ENCODE data around the gene NUDT7. TPM values are rescaled to one million over a fixed set of nuclear protein-coding genes. Genes with fewer than 3 reads are reported as not detected.

The NUDT7 gene
- total RNA-seq, 1 donor from 2014 or later, result 41.2 TPM

GRCh38 chr16:77763994-77764393 lies 41.7 kb downstream of the NUDT7 start:
- DNase-seq, result no peak
- intact Hi-C loops (cut with micrococcal nuclease), result no loop called here
- ATAC-seq, result no peak

- DNase-seq, result no peak
- intact Hi-C loops (cut with micrococcal nuclease), result no loop called here
- ATAC-seq, result no peak
These were observed 44.9 kb downstream of the NUDT7 start for GRCh38 chr16:77767211-77767610.

GRCh38 chr16:77767826-77768225 lies 45.5 kb downstream of the NUDT7 start:
- DNase-seq, result no peak
- intact Hi-C loops (cut with micrococcal nuclease), result no loop called here
- ATAC-seq, result no peak

- intact Hi-C loops (cut with micrococcal nuclease), result no loop called here
- ATAC-seq (no peak), DNase-seq (no peak)
These were observed 53.9 kb downstream of the NUDT7 start for GRCh38 chr16:77775911-77776909.

GRCh38 chr16:77777745-77778144 lies 55.4 kb downstream of the NUDT7 start:
- DNase-seq (no peak), ATAC-seq (no peak)
- intact Hi-C loops (cut with micrococcal nuclease), result no loop called here

- no peak for DNase-seq
- intact Hi-C loops (cut with micrococcal nuclease), result no loop called here
- no peak for ATAC-seq
These were observed 58.1 kb downstream of the NUDT7 start for GRCh38 chr16:77780378-77780837.

- no peak for DNase-seq
- ATAC-seq, result no peak
- intact Hi-C loops (cut with micrococcal nuclease), result no loop called here
These were observed 58.8 kb downstream of the NUDT7 start for GRCh38 chr16:77781091-77781490.

GRCh38 chr16:77782694-77783093 lies 60.4 kb downstream of the NUDT7 start:
- intact Hi-C loops (cut with micrococcal nuclease), result no loop called here
- ATAC-seq, result no peak

GRCh38 chr16:77784441-77785372 lies 62.4 kb downstream of the NUDT7 start:
- intact Hi-C loops (cut with micrococcal nuclease), result no loop called here
- no peak for DNase-seq

More at GRCh38 chr16:77782694-77783093, 60.4 kb downstream of the NUDT7 start:
- DNase-seq, result no peak

GRCh38 chr16:77785373-77785764 lies 63.1 kb downstream of the NUDT7 start:
- DNase-seq (no peak), ATAC-seq (no peak)
- intact Hi-C loops (cut with micrococcal nuclease), result no loop called here

More at GRCh38 chr16:77784441-77785372, 62.4 kb downstream of the NUDT7 start:
- ATAC-seq, result no peak

- ATAC-seq (no peak), DNase-seq (no peak)
- intact Hi-C loops (cut with micrococcal nuclease), result no loop called here
These were observed 64.0 kb downstream of the NUDT7 start for GRCh38 chr16:77786186-77786847.

GRCh38 chr16:77787452-77787851 lies 65.1 kb downstream of the NUDT7 start:
- ATAC-seq, result no peak
- DNase-seq, result no peak
- intact Hi-C loops (cut with micrococcal nuclease), result no loop called here

- intact Hi-C loops (cut with micrococcal nuclease), result no loop called here
- DNase-seq (peak; percentile 61), ATAC-seq (peak; percentile 96)
These were observed 66.1 kb downstream of the NUDT7 start, which contains the start of gene VAT1L for GRCh38 chr16:77788181-77789084. Gene VAT1L (plus strand): TSS chr16:77788564. CDS start chr16:77788683, 119 bp downstream.

- intact Hi-C loops (cut with micrococcal nuclease), result no loop called here
- ATAC-seq, result peak; percentile 61
- no peak for DNase-seq
These were observed 67.0 kb downstream of the NUDT7 start for GRCh38 chr16:77789085-77790008.

GRCh38 chr16:77790009-77790372 lies 67.7 kb downstream of the NUDT7 start:
- no peak for DNase-seq
- ATAC-seq, result peak; percentile 14
- intact Hi-C loops (cut with micrococcal nuclease), result no loop called here

GRCh38 chr16:77790912-77791311 lies 68.6 kb downstream of the NUDT7 start:
- DNase-seq (no peak), ATAC-seq (no peak)
- intact Hi-C loops (cut with micrococcal nuclease), result no loop called here

Measured in left ventricle myocardium superior (tissue), 1 donor.